Cardiac atrium fibroblast (primary cell): ENCODE data around the gene TACR3. TPM values are rescaled to one million over a fixed set of nuclear protein-coding genes. Genes with fewer than 3 reads are reported as not detected.

ENCODE experiments used
- total RNA-seq: library from RNA; depleted of rRNA; stranded (reverse); fragments of >200 nt; gene quantifications from 2 replicates; pipeline ENCODE4 v1.2.3, GENCODE V29; 2015

Gene TACR3
- total RNA-seq: not detected in 2 replicates

GRCh38 chr4:103719830-103720207 is at the start of gene TACR3:
TACR3 (minus strand) TSS chr4:103719985; CDS start chr4:103719675, 310 bp downstream.

